ENCODE measurements around the gene RNF144A. TPM values are rescaled to one million over a fixed set of nuclear protein-coding genes. Genes with fewer than 3 reads are reported as not detected.

RNF144A gene
- total and polyA plus RNA-seq, 10 of the 15 experiments (the other 5 are each of a cell fraction or from before 2014, with no cell fraction given), result 0.02 to 12.1 (median 0.48) TPM; not detected in 1

- intact Hi-C loops (cut with micrococcal nuclease; ENCODE audit: unreplicated experiment) (loop anchor here (10.0 kb wide), 1 partner anchor 699 kb away; no protein-coding TSS in a partner anchor), in situ Hi-C loops (cut with MboI) (no loop called here)
- CTCF ChIA-PET, result interaction anchor here (0.9 to 2.3 kb wide), 8 partner anchors 10 to 137 kb away, joined by 3 to 20 read pairs (median 3); no protein-coding TSS in a partner anchor
- 91% methylated on average over 6 of the region's 6 CpGs for WGBS (ENCODE audit: insufficient coverage, insufficient replicate concordance, low lambda C conversion rate, missing lambda C conversion rate)
- Histone ChIP-seq H3K27me3 (replicated peaks in 1 of 2; ENCODE audit: control insufficient read depth in 2 of 2, insufficient read depth in 2 of 2, low read length in 1 of 2) (no peaks in the 10 kb centered on the region), H4K20me1 (ENCODE audit: control insufficient read depth, insufficient read depth) (no peaks in the 10 kb centered on the region), H3K9ac (ENCODE audit: control insufficient read depth, insufficient read depth, low read length) (no peak overlapping the region), H3K4me3 (no peak overlapping the region), H3K79me2 (ENCODE audit: control insufficient read depth, insufficient read depth, low read length) (no peaks in the 10 kb centered on the region), H3K36me3 (ENCODE audit: control insufficient read depth in 2 of 2, insufficient read depth in 2 of 2, low read length in 1 of 2) (no peaks in the 10 kb centered on the region; a peak in 1 of 4 replicates), H2AFZ (ENCODE audit: control insufficient read depth, low read depth, low read length) (no peak overlapping the region), H3K9me3 (replicated peaks; ENCODE audit: control insufficient read depth, insufficient read depth, low read length) (peaks cover 8% of the 10 kb centered on the region; the same call in 2 of the 3 replicates), H3K4me1 (ENCODE audit: control insufficient read depth, insufficient read depth, low read length) (peaks cover 23% of the 10 kb centered on the region), H3K4me2 (ENCODE audit: control insufficient read depth, insufficient read depth) (no peak overlapping the region), H3K27ac (ENCODE audit: control insufficient read depth, insufficient read depth) (no peak overlapping the region)
- ATAC-seq (peak; percentile 36), DNase-seq (ENCODE audit: low read depth, low spot score) (no peak), FAIRE-seq (no peak)
- BruUV-seq (replicated peaks), result no TSS peak
- POLR2A ChIA-PET, result no interaction called here
- TF ChIP-seq IRF4 (IDR thresholded peaks at IDR 0.05; ENCODE audit: low read depth, low read length) (no peak), ETV6 (conservative IDR thresholded peaks at IDR 0.05 in 1 of 2, IDR thresholded peaks at IDR 0.05 in 1 of 2; ENCODE audit: borderline replicate concordance in 1 of 2, low read depth in 1 of 2) (no peak), CUX1 (IDR thresholded peaks at IDR 0.05; ENCODE audit: insufficient replicate concordance, low read depth, low read length) (no peak), RAD21 (IDR thresholded peaks at IDR 0.05; ENCODE audit: insufficient read depth, low read depth, low read length) (no peak), ELK1 (IDR thresholded peaks at IDR 0.05; ENCODE audit: low read depth, low read length) (no peak), ATF7 (IDR thresholded peaks at IDR 0.05; ENCODE audit: low read depth) (no peak), POLR2AphosphoS2 (IDR thresholded peaks at IDR 0.05; ENCODE audit: low read depth, low read length) (no peak)
- SMC1A ChIA-PET (ENCODE audit: uncharacterized antibody, unreplicated experiment), result interaction anchor here (0.7 to 2.1 kb wide), 7 partner anchors 10 to 1708 kb away, joined by 3 to 12 read pairs (median 4); partner anchors contain the start of gene RSAD2
- RAD21 ChIA-PET (ENCODE audit: unreplicated experiment), result interaction anchor here (1.1 to 2.7 kb wide), 2 partner anchors 10 to 29 kb away, joined by 3 to 9 read pairs; no protein-coding TSS in a partner anchor
Observed at GRCh38 chr2:7053650-7054265, 136.5 kb downstream of the RNF144A start.
